ENCODE data around the gene AGER. TPM values are rescaled to one million over a fixed set of nuclear protein-coding genes. Genes with fewer than 3 reads are reported as not detected.
A peak's percentile ranks its signal among the peaks of the same experiment; 100 is the strongest.

Gene AGER
- total and polyA plus RNA-seq, 9 of the 15 experiments (the other 6 are each of a cell fraction or from before 2014, with no cell fraction given): 1.2 to 11.5 (median 4.1) TPM

DNA sequence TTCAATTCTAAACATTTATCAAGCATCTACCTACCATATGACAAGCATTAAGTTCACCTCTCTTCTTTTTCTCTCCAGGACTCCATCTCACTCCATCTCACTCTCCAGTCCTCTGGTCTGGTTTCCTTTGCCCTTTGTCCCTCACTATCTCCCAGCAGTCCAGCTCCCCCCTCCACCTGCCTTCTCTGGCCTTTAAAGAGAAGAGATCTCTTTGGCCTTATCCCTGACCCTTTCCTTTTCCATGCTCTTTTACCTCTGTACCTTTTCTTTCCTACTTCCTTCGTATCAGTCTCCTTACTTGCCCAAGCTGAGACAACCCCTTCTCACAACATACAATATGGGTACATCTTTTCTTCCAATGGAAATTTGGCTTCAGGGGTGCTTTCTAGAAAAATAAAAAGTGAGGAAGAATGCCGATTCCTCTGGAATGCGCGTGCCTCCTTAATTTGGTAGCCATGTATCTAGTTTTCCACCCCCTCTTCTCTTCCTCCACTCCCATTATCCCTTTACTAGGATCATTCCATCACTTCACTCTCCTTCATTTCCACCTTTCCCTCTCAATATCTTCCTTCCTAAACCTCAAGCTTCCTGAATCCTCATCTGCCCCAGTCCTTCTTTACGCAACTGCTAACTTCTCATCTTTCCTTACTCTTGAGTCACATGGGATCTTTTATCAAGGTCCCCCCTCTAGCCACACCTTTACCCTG, 7.4 kb downstream of the AGER start (continued):
- TF ChIP-seq, protein P1, sequence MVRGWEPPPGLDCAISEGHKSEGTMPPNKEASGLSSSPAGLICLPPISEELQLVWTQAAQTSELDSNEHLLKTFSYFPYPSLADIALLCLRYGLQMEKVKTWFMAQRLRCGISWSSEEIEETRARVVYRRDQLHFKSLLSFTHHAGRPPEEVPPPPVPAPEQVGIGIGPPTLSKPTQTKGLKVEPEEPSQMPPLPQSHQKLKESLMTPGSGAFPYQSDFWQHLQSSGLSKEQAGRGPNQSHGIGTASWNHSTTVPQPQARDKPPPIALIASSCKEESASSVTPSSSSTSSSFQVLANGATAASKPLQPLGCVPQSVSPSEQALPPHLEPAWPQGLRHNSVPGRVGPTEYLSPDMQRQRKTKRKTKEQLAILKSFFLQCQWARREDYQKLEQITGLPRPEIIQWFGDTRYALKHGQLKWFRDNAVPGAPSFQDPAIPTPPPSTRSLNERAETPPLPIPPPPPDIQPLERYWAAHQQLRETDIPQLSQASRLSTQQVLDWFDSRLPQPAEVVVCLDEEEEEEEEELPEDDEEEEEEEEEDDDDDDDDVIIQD (CRISPR knock-in tag; IDR thresholded peaks at IDR 0.05): no peak
- TF ChIP-seq ZNF316 (IDR thresholded peaks at IDR 0.05) (no peak), KLF6 (CRISPR knock-in tag; IDR thresholded peaks at IDR 0.05; ENCODE audit: borderline replicate concordance) (0 out of 2 replicates have a peak, but pooled peaks have one; percentile 60), HMGXB4 (CRISPR knock-in tag; IDR thresholded peaks at IDR 0.05) (no peak), MAFF (IDR thresholded peaks at IDR 0.05; ENCODE audit: low read length) (no peak), MLX (CRISPR knock-in tag; conservative IDR thresholded peaks at IDR 0.05) (no peak), HNRNPLL (IDR thresholded peaks at IDR 0.05; ENCODE audit: low read depth, low read length, poor library complexity, severe bottlenecking) (no peak), HDGF (IDR thresholded peaks at IDR 0.05) (peak; percentile 22), RAD21 (CRISPR knock-in tag; conservative IDR thresholded peaks at IDR 0.05 in 1 of 2, IDR thresholded peaks at IDR 0.05 in 1 of 2) (peak in 1 of 2 experiments; percentile 26; a peak in 1 of 4 replicates), ZNF830 (CRISPR knock-in tag; IDR thresholded peaks at IDR 0.05) (no peak), ZNF449 (CRISPR knock-in tag; IDR thresholded peaks at IDR 0.05) (no peak), HLTF (IDR thresholded peaks at IDR 0.05) (peak; percentile 88; the same call in 1 of the 2 replicates), CBFA2T2 (conservative IDR thresholded peaks at IDR 0.05) (no peak), TCF7L2 (IDR thresholded peaks at IDR 0.05; ENCODE audit: low read depth, low read length) (no peak), MEIS2 (IDR thresholded peaks at IDR 0.05; ENCODE audit: partially characterized antibody) (no peak)
- TF ChIP-seq, protein P2, sequence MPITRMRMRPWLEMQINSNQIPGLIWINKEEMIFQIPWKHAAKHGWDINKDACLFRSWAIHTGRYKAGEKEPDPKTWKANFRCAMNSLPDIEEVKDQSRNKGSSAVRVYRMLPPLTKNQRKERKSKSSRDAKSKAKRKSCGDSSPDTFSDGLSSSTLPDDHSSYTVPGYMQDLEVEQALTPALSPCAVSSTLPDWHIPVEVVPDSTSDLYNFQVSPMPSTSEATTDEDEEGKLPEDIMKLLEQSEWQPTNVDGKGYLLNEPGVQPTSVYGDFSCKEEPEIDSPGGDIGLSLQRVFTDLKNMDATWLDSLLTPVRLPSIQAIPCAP (CRISPR knock-in tag; IDR thresholded peaks at IDR 0.05; ENCODE audit: borderline replicate concordance): no peak
- TF ChIP-seq, protein P3, sequence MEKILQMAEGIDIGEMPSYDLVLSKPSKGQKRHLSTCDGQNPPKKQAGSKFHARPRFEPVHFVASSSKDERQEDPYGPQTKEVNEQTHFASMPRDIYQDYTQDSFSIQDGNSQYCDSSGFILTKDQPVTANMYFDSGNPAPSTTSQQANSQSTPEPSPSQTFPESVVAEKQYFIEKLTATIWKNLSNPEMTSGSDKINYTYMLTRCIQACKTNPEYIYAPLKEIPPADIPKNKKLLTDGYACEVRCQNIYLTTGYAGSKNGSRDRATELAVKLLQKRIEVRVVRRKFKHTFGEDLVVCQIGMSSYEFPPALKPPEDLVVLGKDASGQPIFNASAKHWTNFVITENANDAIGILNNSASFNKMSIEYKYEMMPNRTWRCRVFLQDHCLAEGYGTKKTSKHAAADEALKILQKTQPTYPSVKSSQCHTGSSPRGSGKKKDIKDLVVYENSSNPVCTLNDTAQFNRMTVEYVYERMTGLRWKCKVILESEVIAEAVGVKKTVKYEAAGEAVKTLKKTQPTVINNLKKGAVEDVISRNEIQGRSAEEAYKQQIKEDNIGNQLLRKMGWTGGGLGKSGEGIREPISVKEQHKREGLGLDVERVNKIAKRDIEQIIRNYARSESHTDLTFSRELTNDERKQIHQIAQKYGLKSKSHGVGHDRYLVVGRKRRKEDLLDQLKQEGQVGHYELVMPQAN (IDR thresholded peaks at IDR 0.05; ENCODE audit: borderline replicate concordance): peak; percentile 68; the same call in 1 of the 2 replicates
- TF ChIP-seq, protein P4, sequence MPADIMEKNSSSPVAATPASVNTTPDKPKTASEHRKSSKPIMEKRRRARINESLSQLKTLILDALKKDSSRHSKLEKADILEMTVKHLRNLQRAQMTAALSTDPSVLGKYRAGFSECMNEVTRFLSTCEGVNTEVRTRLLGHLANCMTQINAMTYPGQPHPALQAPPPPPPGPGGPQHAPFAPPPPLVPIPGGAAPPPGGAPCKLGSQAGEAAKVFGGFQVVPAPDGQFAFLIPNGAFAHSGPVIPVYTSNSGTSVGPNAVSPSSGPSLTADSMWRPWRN (IDR thresholded peaks at IDR 0.05; ENCODE audit: low read depth): no peak
